HG03025 (cell line): Measurements from ENCODE around the gene MRPL30.
"Not testable (repeated sequence)": the region's sequence is repeated elsewhere in the genome, so short reads cannot be mapped to it uniquely, and the experiment has no call there.

Experiments
- ATAC-seq: cut with Tn5 transposase; IDR thresholded peaks from one replicate; pipeline ENCODE4 v1.9.1; 2021; ENCODE audit warnings: mild to moderate bottlenecking, moderate library complexity; ENCODE audit not compliant: unreplicated experiment, low FRiP score

The MRPL30 gene

DNA sequence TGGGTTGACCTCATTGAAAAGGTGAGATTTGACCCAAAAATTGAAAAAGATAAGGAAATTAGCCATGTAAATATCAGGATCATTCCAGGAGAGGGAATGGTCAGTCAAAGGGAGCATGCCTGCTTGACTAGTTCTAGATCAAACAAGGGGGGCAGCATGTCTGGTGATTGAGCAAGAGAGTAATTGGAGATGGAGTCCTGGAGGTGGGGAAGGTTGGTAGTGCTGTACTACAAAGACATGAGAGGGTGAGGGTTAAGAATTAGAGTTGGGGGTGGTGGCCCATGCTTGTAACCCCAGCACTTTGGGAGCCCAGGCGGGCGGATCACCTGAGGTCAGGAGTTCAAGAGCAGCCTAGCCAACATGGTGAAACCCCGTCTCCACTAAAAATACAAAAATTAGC is 2.0 kb downstream of the MRPL30 start:
- no peak for ATAC-seq

DNA sequence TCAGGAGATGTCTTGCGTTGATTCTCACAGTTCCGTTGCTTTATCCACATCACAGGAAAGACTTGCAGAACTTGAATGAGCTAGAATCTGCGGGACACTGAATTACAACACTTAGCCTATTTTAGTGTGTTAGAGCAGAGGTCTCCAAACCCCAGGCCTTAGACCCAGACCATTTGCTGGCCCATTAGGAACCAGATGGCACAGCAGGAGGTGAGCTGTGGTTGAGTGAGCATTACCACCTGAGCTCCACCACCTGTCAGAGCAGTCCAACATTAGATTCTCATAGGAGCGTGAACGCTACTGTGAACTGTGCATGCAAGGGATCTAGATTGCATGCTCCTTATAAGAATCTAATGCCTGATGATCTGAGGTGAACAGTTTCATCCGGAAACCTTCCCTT is 3.8 kb downstream of the MRPL30 start:
- ATAC-seq, result no peak

- ATAC-seq, result no peak
These were observed 6.0 kb downstream of the MRPL30 start for GRCh38 chr2:99187011-99187410.

DNA sequence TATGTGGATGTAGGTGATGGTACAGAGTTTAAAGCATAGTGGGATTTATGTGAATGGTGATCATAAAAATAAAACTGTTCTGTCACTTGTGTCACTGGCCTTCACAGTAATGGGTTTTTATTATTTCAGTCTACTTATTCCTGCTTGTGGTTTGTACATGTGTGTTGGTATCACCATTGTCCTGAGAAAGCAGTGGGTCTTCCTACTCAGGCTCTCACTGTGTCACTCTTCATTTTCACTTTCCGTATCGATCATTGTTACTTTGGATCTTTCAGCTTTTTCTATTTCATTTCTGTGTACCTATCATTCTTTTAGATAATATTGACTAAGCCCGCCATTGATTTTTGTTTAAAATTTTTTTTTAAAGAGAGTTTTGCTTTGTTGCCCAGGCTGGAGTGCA is 7.4 kb downstream of the MRPL30 start:
- no peak for ATAC-seq

DNA sequence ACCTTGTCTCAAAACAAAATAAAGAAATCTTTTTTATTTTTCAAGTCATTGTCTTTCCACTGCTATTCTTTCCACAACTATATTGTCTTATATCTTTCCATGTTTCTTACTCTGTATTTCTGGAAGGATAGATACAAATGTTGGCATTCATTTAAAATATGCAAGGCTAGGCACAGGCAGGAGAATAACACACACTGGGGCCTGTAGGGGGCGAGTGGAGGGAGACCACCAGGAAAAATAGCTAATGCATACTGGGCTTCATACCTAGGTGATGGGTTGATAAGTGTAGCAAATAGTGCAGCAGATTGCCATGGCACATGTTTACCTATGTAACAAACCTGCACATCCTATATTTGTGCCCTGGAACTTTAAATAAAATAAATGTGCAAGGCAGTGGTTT is 9.6 kb downstream of the MRPL30 start:
- ATAC-seq, result no peak

- not testable (repeated sequence) for ATAC-seq
These were observed 11.4 kb downstream of the MRPL30 start for GRCh38 chr2:99192364-99192763.

DNA sequence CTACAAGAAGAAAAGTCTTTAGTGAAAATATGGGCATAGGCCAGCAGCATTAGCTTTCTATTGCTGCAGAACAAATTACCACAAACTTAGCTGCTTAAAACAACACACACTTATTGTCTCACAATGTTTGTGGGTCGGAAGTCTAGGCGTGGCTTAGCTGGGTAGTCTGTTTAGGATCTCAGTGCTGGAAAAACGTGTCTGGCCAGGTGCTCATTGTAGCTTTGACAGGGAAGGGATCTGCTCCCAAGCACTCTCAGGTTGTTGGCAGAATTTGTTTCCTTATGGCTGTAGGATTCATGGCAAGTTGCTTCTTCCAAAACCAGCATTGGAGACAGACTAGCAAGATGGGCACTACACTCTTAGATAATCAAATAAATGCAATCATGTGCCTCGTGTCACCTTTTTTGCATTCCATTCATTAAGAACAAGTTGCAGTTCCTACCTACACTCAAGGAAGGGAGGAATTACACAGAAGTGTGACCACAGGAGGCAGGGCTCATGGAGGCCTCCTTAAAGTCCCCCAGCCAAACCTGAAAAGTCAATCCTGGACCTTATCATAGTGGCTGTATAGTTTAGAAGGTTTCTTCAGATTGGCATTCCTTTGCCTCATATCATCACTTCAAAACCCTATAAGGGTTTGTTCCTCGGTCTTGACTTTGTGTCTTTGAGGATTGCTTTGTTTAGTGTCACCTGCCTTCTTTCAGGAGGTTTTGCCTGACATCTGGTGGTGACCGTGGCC is 17.3 kb downstream of the MRPL30 start:
- no peak for ATAC-seq

GRCh38 chr2:99200076-99200800 is 19.3 kb downstream of the MRPL30 start:
- no peak for ATAC-seq

DNA sequence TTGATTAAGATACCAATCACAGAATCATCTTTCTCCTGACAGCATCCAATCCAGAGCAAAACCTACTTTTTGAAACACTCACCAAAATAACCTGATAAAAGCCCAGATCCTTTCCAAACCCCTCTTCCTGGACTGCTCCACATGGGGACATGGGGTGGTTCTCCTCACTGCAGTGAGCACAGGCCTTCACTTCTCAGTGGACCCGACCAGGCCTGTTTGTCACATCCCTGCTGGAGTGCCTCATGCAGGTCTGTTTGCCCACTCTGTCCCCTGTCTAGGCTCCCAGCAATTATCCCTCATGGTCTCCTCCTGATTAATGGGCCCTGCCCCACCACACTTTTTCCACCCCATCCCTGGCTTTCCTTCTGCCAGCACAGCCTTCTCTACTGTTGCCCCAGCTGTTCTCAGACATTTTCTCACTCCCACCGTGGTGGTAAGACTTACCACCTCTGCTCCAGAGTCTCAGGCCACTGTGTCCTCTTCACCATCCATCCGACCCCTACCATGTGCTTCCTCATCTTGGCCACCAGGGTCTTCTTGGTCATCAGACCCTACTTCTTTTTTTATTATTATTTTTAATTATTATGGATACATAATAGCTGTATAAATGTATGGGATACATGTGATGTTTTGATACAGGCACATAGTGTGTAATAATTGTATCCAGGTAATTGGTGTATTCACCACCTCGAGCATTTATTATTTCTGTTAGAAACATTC is 21.1 kb downstream of the MRPL30 start:
- ATAC-seq, result no peak

DNA sequence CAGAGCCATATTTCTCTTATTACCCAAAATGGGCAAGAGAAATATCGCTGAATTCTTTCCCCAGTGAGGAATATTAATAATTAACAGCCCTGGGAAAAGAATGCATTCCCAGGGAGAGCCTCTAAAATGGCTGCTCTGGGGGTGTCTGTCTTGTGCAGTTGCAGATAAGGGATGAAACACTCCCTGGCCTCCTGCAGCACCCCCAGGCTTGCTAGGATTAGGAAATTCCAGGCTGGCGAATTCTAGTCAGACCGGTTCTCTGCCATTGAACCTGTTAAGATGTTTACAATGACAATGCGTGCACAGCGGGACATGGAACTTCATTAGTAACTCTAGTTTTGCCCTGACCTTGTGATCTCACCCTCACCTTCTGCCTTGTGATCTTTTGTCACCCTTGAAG is 24.5 kb downstream of the MRPL30 start:
- no peak for ATAC-seq

DNA sequence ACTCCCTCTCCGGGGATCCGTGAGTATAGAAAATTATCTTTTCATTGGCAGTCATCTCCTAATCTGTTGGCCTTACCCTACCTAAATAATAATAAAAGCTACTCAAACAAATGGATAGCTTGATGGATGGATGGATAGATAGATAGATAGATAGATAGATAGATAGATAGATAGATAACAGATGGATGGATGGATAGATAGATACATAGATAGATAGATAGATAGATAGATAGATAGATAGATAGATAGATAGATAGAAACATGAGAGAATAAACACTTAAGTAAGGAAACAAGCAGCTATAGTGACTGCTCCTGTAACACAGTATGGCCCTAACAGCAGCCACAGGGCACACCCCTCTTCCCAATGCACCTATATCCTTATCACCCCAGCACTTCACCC is 35.1 kb downstream of the MRPL30 start:
- no peak for ATAC-seq

GRCh38 chr2:99217929-99218501 is 37.0 kb downstream of the MRPL30 start:
- no peak for ATAC-seq

GRCh38 chr2:99233177-99233576 is 52.2 kb downstream of the MRPL30 start:
- ATAC-seq, result not testable (repeated sequence)

DNA sequence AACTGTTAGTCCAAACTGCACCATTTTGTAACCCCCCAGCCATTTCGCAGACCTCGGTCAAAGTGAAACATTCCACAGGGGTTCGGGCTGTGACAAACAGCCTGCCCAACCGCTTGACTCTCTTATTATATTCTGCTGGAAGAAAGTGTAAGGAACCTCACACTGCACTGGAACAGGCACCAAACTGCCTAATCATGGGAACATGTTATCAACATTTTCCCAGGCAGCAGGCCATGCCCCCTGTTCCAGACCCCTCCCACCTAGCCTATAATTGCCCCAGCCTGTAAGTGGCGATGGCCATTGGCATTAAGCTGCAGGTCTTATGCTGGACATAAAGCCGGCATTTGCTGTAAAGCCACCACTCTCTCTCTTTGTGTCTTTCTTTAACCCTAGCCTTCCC is 57.6 kb downstream of the MRPL30 start:
- ATAC-seq, result no peak

GRCh38 chr2:99240431-99240830 is 59.4 kb downstream of the MRPL30 start:
- no peak for ATAC-seq

DNA sequence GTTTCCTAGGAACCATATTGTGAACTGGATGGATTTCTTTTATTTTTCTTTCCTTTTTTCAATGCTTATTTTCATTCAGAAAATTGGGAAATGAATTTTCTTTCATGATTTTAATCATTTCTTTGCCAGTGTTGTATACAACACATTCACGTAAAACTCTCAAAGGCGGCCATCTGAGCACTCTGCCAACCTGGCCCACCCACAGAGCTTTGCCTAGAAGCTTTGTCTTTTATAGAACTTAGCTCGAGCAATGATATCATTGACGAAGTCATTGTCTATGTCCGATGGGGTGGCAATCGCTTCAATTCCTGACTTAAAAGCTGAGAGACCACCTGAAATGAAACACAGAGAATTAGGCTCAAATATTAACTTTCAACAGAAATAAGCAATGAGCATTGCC is 61.2 kb downstream of the MRPL30 start:
- ATAC-seq, result no peak
